Ascending aorta (tissue), 2 donors: ENCODE data around the gene CRY2. TPM values are rescaled to one million over a fixed set of nuclear protein-coding genes. Genes with fewer than 3 reads are reported as not detected.

ENCODE experiments used
- DNase-seq, 2 donors: peaks; one replicate each; pipeline ENCODE4 v3.0.0-alpha.2; 2019; ENCODE audit warnings: low spot score in 2 of 2
- H3K27ac ChIP-seq, 2 donors: fragments of 200-600 bp; sonication (generic); one replicate each; pipeline ENCODE4 v1.5.1; 2016 to 2017; ENCODE audit warnings: mild to moderate bottlenecking in 1 of 2
- H3K27me3 ChIP-seq: fragments of 200-600 bp; sonication (generic); one replicate; pipeline ENCODE4 v1.5.1; 2017
- H3K36me3 ChIP-seq, 2 donors: fragments of 200-600 bp; sonication (generic); one replicate each; pipeline ENCODE4 v1.5.1; 2016
- H3K4me1 ChIP-seq, 2 donors: fragments of 200-600 bp; sonication (generic); one replicate each; pipeline ENCODE4 v1.5.1; 2016 to 2017; ENCODE audit warnings: mild to moderate bottlenecking in 1 of 2
- H3K4me3 ChIP-seq, 2 donors: fragments of 200-600 bp; sonication (generic); one replicate each; pipeline ENCODE4 v1.5.1; 2016 to 2017; ENCODE audit warnings: mild to moderate bottlenecking in 1 of 2
- H3K9me3 ChIP-seq, 2 donors: fragments of 200-600 bp; sonication (generic); one replicate each; pipeline ENCODE4 v1.5.1; 2016
- CTCF ChIP-seq, 3 experiments: fragments of 200-600 bp in 2 of 3; fragments of 450-650 bp in 1 of 3; sonication (generic) in 2 of 3; IDR thresholded peaks; one replicate each; pipeline ENCODE4 v1.5.1; 2016 to 2019; ENCODE audit warnings: antibody characterized with exemption in 3 of 3, mild to moderate bottlenecking in 1 of 3, moderate library complexity in 1 of 3
- intact Hi-C: fragments of 100-400 bp; cut with DNase I; formaldehyde crosslinking; loops from one replicate; pipeline ENCODE4 v1.15.1; 2023
- total RNA-seq: library from RNA; depleted of rRNA; stranded (reverse); fragments of >200 nt; gene quantifications from one replicate; pipeline ENCODE4 v1.1.0, GENCODE V29; 2016

Gene CRY2
- total RNA-seq, 1 donor from 2014 or later, result 29.6 TPM

GRCh38 chr11:45926536-45927331, 79.5 kb downstream of the CRY2 start:
- no peak overlapping the region for H3K27ac ChIP-seq
- DNase-seq, result no peak
- no peaks in the 10 kb centered on the region for H3K9me3 ChIP-seq
- H3K36me3 ChIP-seq, result peaks cover 2 to 7% of the 10 kb centered on the region in 2 donors
- no peak overlapping the region for H3K4me3 ChIP-seq
- no peak for TF ChIP-seq CTCF (IDR thresholded peaks at IDR 0.05)
- intact Hi-C loops, result no loop called here
- H3K27me3 ChIP-seq, result peaks cover 16% of the 10 kb centered on the region
- H3K4me1 ChIP-seq, result peaks cover 11 to 12% of the 10 kb centered on the region in 2 donors

GRCh38 chr11:45927332-45927683, 80.0 kb downstream of the CRY2 start:
- Histone ChIP-seq H3K9me3 (no peaks in the 10 kb centered on the region), H3K27ac (no peak overlapping the region), H3K4me1 (peaks cover 8 to 11% of the 10 kb centered on the region in 2 donors), H3K27me3 (peaks cover 10% of the 10 kb centered on the region), H3K4me3 (no peak overlapping the region), H3K36me3 (peaks cover 7 to 8% of the 10 kb centered on the region in 2 donors)
- intact Hi-C loops, result no loop called here
- DNase-seq, result no peak
- no peak for TF ChIP-seq CTCF (IDR thresholded peaks at IDR 0.05)

GRCh38 chr11:45927684-45928413, 80.6 kb downstream of the CRY2 start:
- Histone ChIP-seq H3K36me3 (peaks cover 8% of the 10 kb centered on the region in 2 donors), H3K9me3 (no peaks in the 10 kb centered on the region), H3K4me1 (peaks cover 3 to 5% of the 10 kb centered on the region in 2 donors), H3K27ac (no peak overlapping the region), H3K4me3 (no peak overlapping the region), H3K27me3 (peaks cover 5% of the 10 kb centered on the region)
- DNase-seq, result no peak
- intact Hi-C loops, result no loop called here
- no peak for TF ChIP-seq CTCF (IDR thresholded peaks at IDR 0.05)

GRCh38 chr11:45928535-45929215, 81.4 kb downstream of the CRY2 start:
- intact Hi-C loops, result no loop called here
- no peak overlapping the region for H3K27ac ChIP-seq
- no peak overlapping the region for H3K4me3 ChIP-seq
- no peaks in the 10 kb centered on the region for H3K9me3 ChIP-seq
- peaks cover 14% of the 10 kb centered on the region in 2 donors for H3K36me3 ChIP-seq
- DNase-seq, result no peak
- H3K4me1 ChIP-seq, result no peaks in the 10 kb centered on the region
- TF ChIP-seq CTCF (IDR thresholded peaks at IDR 0.05), result no peak
- H3K27me3 ChIP-seq, result no peaks in the 10 kb centered on the region

- no peak for DNase-seq
- intact Hi-C loops, result no loop called here
Observed at GRCh38 chr11:45929486-45930030, 82.3 kb downstream of the CRY2 start.

More at GRCh38 chr11:45929486-45930030, 82.3 kb downstream of the CRY2 start:
- H3K27me3 ChIP-seq, result no peaks in the 10 kb centered on the region
- H3K9me3 ChIP-seq, result no peaks in the 10 kb centered on the region
- no peak overlapping the region for H3K4me3 ChIP-seq
- H3K36me3 ChIP-seq, result peaks cover 23% of the 10 kb centered on the region in 2 donors
- no peaks in the 10 kb centered on the region for H3K4me1 ChIP-seq
- TF ChIP-seq CTCF (IDR thresholded peaks at IDR 0.05), result no peak
- no peak overlapping the region for H3K27ac ChIP-seq
